ENCODE measurements around the gene CERK.

CERK gene

GRCh38 chr22:46662226-46662625 lies 75.8 kb downstream of the CERK start:
- no peak for DNase-seq (ENCODE audit: low read depth, low spot score)

GRCh38 chr22:46661221-46661851 lies 76.7 kb downstream of the CERK start:
- peak; percentile 57 for DNase-seq (ENCODE audit: low read depth, low spot score)

GRCh38 chr22:46660604-46661201 lies 77.3 kb downstream of the CERK start:
- DNase-seq (ENCODE audit: low read depth, low spot score): no peak

GRCh38 chr22:46659791-46660186 lies 78.3 kb downstream of the CERK start:
- no peak for DNase-seq (ENCODE audit: low read depth, low spot score)

- DNase-seq (ENCODE audit: low read depth, low spot score): no peak
These were observed 78.8 kb downstream of the CERK start for GRCh38 chr22:46659059-46659790.

GRCh38 chr22:46657996-46658947 lies 79.8 kb downstream of the CERK start:
- no peak for DNase-seq (ENCODE audit: low read depth, low spot score)

- DNase-seq (ENCODE audit: low read depth, low spot score): no peak
These were observed 80.4 kb downstream of the CERK start for GRCh38 chr22:46657655-46657953.

GRCh38 chr22:46656856-46657654 lies 81.0 kb downstream of the CERK start:
- no peak for DNase-seq (ENCODE audit: low read depth, low spot score)

GRCh38 chr22:46655861-46656608 lies 82.0 kb downstream of the CERK start:
- DNase-seq (ENCODE audit: low read depth, low spot score): no peak

GRCh38 chr22:46654927-46655595 lies 83.0 kb downstream of the CERK start:
- no peak for DNase-seq (ENCODE audit: low read depth, low spot score)

- no peak for DNase-seq (ENCODE audit: low read depth, low spot score)
These were observed 83.6 kb downstream of the CERK start for GRCh38 chr22:46654426-46654825.

- DNase-seq (ENCODE audit: low read depth, low spot score): no peak
These were observed 84.5 kb downstream of the CERK start for GRCh38 chr22:46653596-46653995.

- no peak for DNase-seq (ENCODE audit: low read depth, low spot score)
These were observed 85.2 kb downstream of the CERK start for GRCh38 chr22:46652847-46653331.

- no peak for DNase-seq (ENCODE audit: low read depth, low spot score)
These were observed 85.8 kb downstream of the CERK start for GRCh38 chr22:46652081-46652846.

GRCh38 chr22:46651316-46651715 lies 86.7 kb downstream of the CERK start:
- DNase-seq (ENCODE audit: low read depth, low spot score): no peak

- no peak for DNase-seq (ENCODE audit: low read depth, low spot score)
These were observed 87.8 kb downstream of the CERK start for GRCh38 chr22:46650078-46650810.

GRCh38 chr22:46649141-46650077 lies 88.6 kb downstream of the CERK start:
- DNase-seq (ENCODE audit: low read depth, low spot score): peak; percentile 17
